K562 (cell line): ENCODE results near the gene PLPPR2. TPM values are rescaled to one million over a fixed set of nuclear protein-coding genes. Genes with fewer than 3 reads are reported as not detected.

ENCODE experiments used
- ATAC-seq: fragments of 200-7000 bp; cut with Tn5 transposase; 3 replicates; pipeline ENCODE4 v1.9.1; 2020; ENCODE audit warnings: moderate library complexity
- BruUV-seq: library from RNA; stranded (reverse); fragments of 400-500 nt; replicated peaks from 2 replicates; lab custom pipeline; 2021; lab: Mats Ljungman, UMichigan
- CTCF ChIA-PET: fragments of 300-600 bp; formaldehyde crosslinking; extraction: SDS; loops from one replicate; lab custom pipeline; 2021; ENCODE audit warnings: low intra/inter-chr PET ratio; lab: Yijun Ruan, JAX
- POLR2A ChIA-PET: fragments of 300-600, 350-650 bp; sonication (Branson Sonifier 250); formaldehyde crosslinking; extraction: SDS; loops from one replicate; lab custom pipeline; 2021; ENCODE audit warnings: antibody characterized with exemption, inconsistent platforms; lab: Yijun Ruan, JAX
- DNase-seq, 4 experiments: peaks; one replicate each; pipeline versions ENCODE4 v3.0.0 to v3.0.0-alpha.2; 2011 to 2018; ENCODE audit warnings: low spot score in 3 of 4, mixed read lengths in 3 of 4; ENCODE audit errors: extremely low read depth in 1 of 4
- FAIRE-seq: peaks from 2 replicates; lab custom pipeline; 2011; peaks lifted over from hg19 to GRCh38; lab: Jason Lieb, UNC
- H2AFZ ChIP-seq: 2 replicates; pipeline ENCODE4 v1.6.0; 2011; ENCODE audit warnings: low read depth, low read length, control low read depth, inconsistent platforms
- H3K27ac ChIP-seq: fragments of 200-600 bp; 3 replicates; pipeline ENCODE4 v1.8.0; 2011; ENCODE audit warnings: low read depth, mild to moderate bottlenecking, control low read depth, inconsistent platforms, low read length, moderate library complexity, mixed read lengths; ENCODE audit errors: extremely low read depth
- H3K27me3 ChIP-seq, 2 experiments: fragments of 300-600 bp in 1 of 2; 2 replicates in 1 of 2; 3 replicates in 1 of 2; pipeline versions ENCODE4 v1.6.0 to v1.8.0; 2011; ENCODE audit warnings: inconsistent platforms in 2 of 2, low read length in 2 of 2, mild to moderate bottlenecking in 1 of 2, mixed read lengths in 1 of 2, moderate library complexity in 1 of 2; ENCODE audit not compliant: control insufficient read depth in 2 of 2, insufficient read depth in 2 of 2
- H3K36me3 ChIP-seq: fragments of 300-600 bp; 3 replicates; pipeline ENCODE4 v1.8.0; 2011; ENCODE audit warnings: mild to moderate bottlenecking, low read length, inconsistent platforms; ENCODE audit not compliant: control insufficient read depth, insufficient read depth
- H3K4me1 ChIP-seq, 2 experiments: fragments of 200-600 bp in 1 of 2; replicated peaks in 1 of 2; 2 replicates in 1 of 2; 3 replicates in 1 of 2; pipeline versions ENCODE4 v1.5.1 to v1.8.0; 2011; ENCODE audit warnings: inconsistent platforms in 2 of 2, low read length in 2 of 2, mild to moderate bottlenecking in 1 of 2, mixed read lengths in 1 of 2, moderate library complexity in 1 of 2; ENCODE audit not compliant: control insufficient read depth in 2 of 2, insufficient read depth in 2 of 2
- H3K4me2 ChIP-seq: 2 replicates; pipeline ENCODE4 v1.6.1; 2011; ENCODE audit warnings: low read length, control low read depth, inconsistent platforms, mixed read lengths; ENCODE audit not compliant: insufficient read depth
- H3K4me3 ChIP-seq: fragments of 200-600 bp; sonication (generic), shearing (Covaris generic); 2 replicates; pipeline ENCODE4 v1.5.1; 2016; ENCODE audit warnings: control low read depth, inconsistent platforms
- H3K79me2 ChIP-seq: fragments of 200-600 bp; 3 replicates; pipeline ENCODE4 v1.8.0; 2011; ENCODE audit warnings: low read length, inconsistent platforms; ENCODE audit not compliant: control insufficient read depth, insufficient read depth
- H3K9ac ChIP-seq, 2 experiments: 2 replicates each; pipeline versions ENCODE4 v1.6.0 to v1.6.1; 2011; ENCODE audit warnings: low read depth in 2 of 2, low read length in 2 of 2, control low read depth in 1 of 2, inconsistent platforms in 1 of 2, mild to moderate bottlenecking in 1 of 2, mixed read lengths in 1 of 2; ENCODE audit not compliant: insufficient read depth in 1 of 2
- H3K9me1 ChIP-seq: one replicate; pipeline ENCODE4 v1.6.0; 2011; ENCODE audit warnings: inconsistent platforms, mild to moderate bottlenecking, low read length, moderate library complexity; ENCODE audit not compliant: control insufficient read depth, insufficient read depth
- H3K9me3 ChIP-seq: replicated peaks from 2 replicates; pipeline ENCODE4 v1.5.1; 2011; ENCODE audit warnings: low read depth, low read length, inconsistent platforms; ENCODE audit not compliant: control insufficient read depth, insufficient read depth
- H4K20me1 ChIP-seq: replicated peaks from 2 replicates; pipeline ENCODE4 v1.6.1; 2011; ENCODE audit warnings: low read length, inconsistent platforms, mixed read lengths; ENCODE audit not compliant: control insufficient read depth, insufficient read depth
- BCOR ChIP-seq: fragments of 450-650 bp; IDR thresholded peaks from 2 replicates; pipeline ENCODE4 v1.6.1; 2016
- BRCA1 ChIP-seq, 2 experiments: fragments of 450-650 bp in 1 of 2; sonication (generic) in 1 of 2; formaldehyde crosslinking in 1 of 2; IDR thresholded peaks; 2 replicates each; pipeline versions ENCODE4 v1.5.0 to v1.6.1; 2017 to 2020; ENCODE audit warnings: mild to moderate bottlenecking in 1 of 2, missing genetic modification reagents in 1 of 2
- MTF1 ChIP-seq: fragments of 250-450 bp; sonication (Bioruptor Pico); IDR thresholded peaks from 2 replicates; pipeline ENCODE4 v1.9.0; 2021; ENCODE audit warnings: moderate library complexity, mild to moderate bottlenecking, inconsistent platforms, borderline replicate concordance
- PRDM10 ChIP-seq: fragments of 450-650 bp; IDR thresholded peaks from 2 replicates; pipeline ENCODE4 v1.6.1; 2018; ENCODE audit not compliant: partially characterized antibody
- PTRF ChIP-seq: fragments of 450-650 bp; IDR thresholded peaks from 2 replicates; pipeline ENCODE4 v1.6.1; 2016; ENCODE audit warnings: mild to moderate bottlenecking, missing genetic modification characterization, missing compliant biosample characterization
- RERE ChIP-seq: sonication (generic); formaldehyde crosslinking; IDR thresholded peaks from 2 replicates; pipeline ENCODE4 v1.8.0; 2023; ENCODE audit warnings: missing genetic modification reagents, mild to moderate bottlenecking, borderline replicate concordance
- STAT6 ChIP-seq: sonication (generic); formaldehyde crosslinking; IDR thresholded peaks from 2 replicates; pipeline ENCODE4 v1.8.1; 2023; ENCODE audit warnings: mild to moderate bottlenecking, missing genetic modification reagents
- WGBS: fragments of 100-300 bp; shearing (Covaris generic); methylation state at CpG from one replicate; pipeline ENCODE4 v1.1.6; 2016; ENCODE audit warnings: low coverage, mixed read lengths; ENCODE audit not compliant: insufficient coverage; ENCODE audit errors: missing lambda C conversion rate; 5-methylcytosine and 5-hydroxymethylcytosine counted together
- in situ Hi-C: fragments of 300-500 bp; cut with MboI; formaldehyde crosslinking; loops from 4 replicates; pipeline ENCODE4 v1.15.0; 2018; ENCODE audit warnings: inconsistent platforms, mixed read lengths
- intact Hi-C: fragments of 100-400 bp; cut with micrococcal nuclease; formaldehyde crosslinking; loops from 2 replicates; pipeline ENCODE4 v1.14.2; 2022
- polyA plus RNA-seq, 8 experiments: library from polyadenylated mRNA; depleted of rRNA in 4 of 8; stranded (reverse) in 5 of 8; unstranded in 3 of 8; fragments of >200 nt; fragmentation: Nextera tagmentation in 2 of 8; fragmentation: Illumina TruSeq in 1 of 8; extraction: Ambion mirVana in 2 of 8; extraction: Trizol in 1 of 8; gene quantifications; 2 replicates each; pipeline versions ENCODE4 v1.2.1 to v1.2.3, GENCODE V29; 2011 to 2014; ENCODE audit warnings: inconsistent platforms in 1 of 8, missing spikeins in 1 of 8
- total RNA-seq, 7 experiments: library from RNA; depleted of rRNA in 6 of 7; stranded (reverse); fragments of >200 nt in 6 of 7; fragmentation: Illumina TruSeq in 2 of 7; extraction: Trizol in 2 of 7; gene quantifications; 2 replicates each; pipeline versions ENCODE4 v1.2.1 to v1.2.3, GENCODE V29; 2011 to 2021; ENCODE audit warnings: low replicate concordance in 1 of 7

Gene PLPPR2
- total and polyA plus RNA-seq, 9 of the 15 experiments (the other 6 are each of a cell fraction or from before 2014, with no cell fraction given): 0.49 to 15.9 (median 3.4) TPM

- FAIRE-seq: no peak
- Histone ChIP-seq H3K79me2 (no peaks in the 10 kb centered on the region), H4K20me1 (no peaks in the 10 kb centered on the region), H3K36me3 (no peaks in the 10 kb centered on the region), H3K9me3 (peaks cover 5% of the 10 kb centered on the region; the same call in 1 of the 2 replicates), H3K9ac (peak overlapping the region in 1 of 2 experiments; percentile 84; a peak in 2 of 4 replicates), H3K27ac (no peak overlapping the region), H3K27me3 (no peaks in the 10 kb centered on the region), H3K4me3 (peak overlapping the region; percentile 40), H2AFZ (peak overlapping the region; percentile 53; the same call in 1 of the 2 replicates), H3K9me1 (no peaks in the 10 kb centered on the region), H3K4me1 (peaks cover 5 to 29% of the 10 kb centered on the region in 2 experiments; a peak in 4 of 5 replicates), H3K4me2 (peak overlapping the region; percentile 88)
- BruUV-seq: no TSS peak
- 45% methylated on average over 18 of the region's 21 CpGs for WGBS
- ChIA-PET CTCF (no interaction called here), POLR2A (interaction anchor here (0.6 to 1.4 kb wide), 5 partner anchors 8 to 796 kb away, joined by 3 to 4 read pairs (median 3); no protein-coding TSS in a partner anchor)
- in situ Hi-C loops (no loop called here), intact Hi-C loops (no loop called here)
- ATAC-seq: peak; percentile 8; the same call in 2 of the 3 replicates
- no peak for DNase-seq
- TF ChIP-seq PTRF (no peak), RERE (CRISPR knock-in tag) (0 out of 2 replicates have a peak, but pooled peaks have one; percentile 35), BCOR (0 out of 2 replicates have a peak, but pooled peaks have one; percentile 9), STAT6 (CRISPR knock-in tag) (no peak), PRDM10 (peak; percentile 37), MTF1 (no peak), BRCA1 (IDR thresholded peaks at IDR 0.05) (no peak), BRCA1 (CRISPR knock-in tag; IDR thresholded peaks at IDR 0.05) (no peak)
Measured at GRCh38 chr19:11338569-11339253, 16.5 kb upstream of the PLPPR2 start.
